ENCODE measurements around the gene UBR3. TPM values are rescaled to one million over a fixed set of nuclear protein-coding genes. Genes with fewer than 3 reads are reported as not detected.

The UBR3 gene
- polyA plus RNA-seq, 1 donor from 2014 or later = 75.2 TPM

- H4K20me1 ChIP-seq (ENCODE audit: insufficient read depth) = no peaks in the 10 kb centered on the region
- no peak overlapping the region for H3K4me3 ChIP-seq (ENCODE audit: low read length)
- no peak overlapping the region for H2AFZ ChIP-seq (ENCODE audit: low read depth, low read length)
- H3F3A ChIP-seq (ENCODE audit: insufficient read depth, low read length, poor library complexity, severe bottlenecking) = no peaks in the 10 kb centered on the region
- no peak overlapping the region for H3K9ac ChIP-seq (ENCODE audit: low read length)
- no peaks in the 10 kb centered on the region for H3K36me3 ChIP-seq (ENCODE audit: insufficient read depth, low read length)
- no peak for TF ChIP-seq EZH2 (IDR thresholded peaks at IDR 0.05; ENCODE audit: borderline replicate concordance, insufficient read depth, low read length, poor library complexity, severe bottlenecking)
- no peak for TF ChIP-seq REST (IDR thresholded peaks at IDR 0.05; ENCODE audit: borderline replicate concordance)
- no peak for TF ChIP-seq RAD21 (conservative IDR thresholded peaks at IDR 0.05)
- no peak for TF ChIP-seq EP300 (conservative IDR thresholded peaks at IDR 0.05; ENCODE audit: poor library complexity, severe bottlenecking)
- TF ChIP-seq POLR2AphosphoS5 (IDR thresholded peaks at IDR 0.05) = no peak
- no peak for TF ChIP-seq TAF1 (IDR thresholded peaks at IDR 0.05; ENCODE audit: low read depth)
- no peak for TF ChIP-seq MXI1 (conservative IDR thresholded peaks at IDR 0.05; ENCODE audit: poor library complexity, severe bottlenecking)
- TF ChIP-seq SMC3 (conservative IDR thresholded peaks at IDR 0.05; ENCODE audit: poor library complexity) = no peak
- no peak for TF ChIP-seq CTCF (IDR thresholded peaks at IDR 0.05; ENCODE audit: poor library complexity, severe bottlenecking)
- no peaks in the 10 kb centered on the region for H3K9me3 ChIP-seq (ENCODE audit: low read length)
- H3K27ac ChIP-seq (ENCODE audit: low read length) = no peak overlapping the region
- no peaks in the 10 kb centered on the region for H3K27me3 ChIP-seq (ENCODE audit: insufficient read depth, low read depth, low read length)
- no peaks in the 10 kb centered on the region for H3K9me2 ChIP-seq (ENCODE audit: insufficient read depth, low read length)
- H3K79me2 ChIP-seq (replicated peaks; ENCODE audit: insufficient read depth, low read length) = peaks cover 22% of the 10 kb centered on the region
- H3K4me2 ChIP-seq (ENCODE audit: low read length) = no peak overlapping the region
These were observed 5.2 kb upstream of the UBR3 start for GRCh38 chr2:169822036-169822435.

GRCh38 chr2:169822785-169823392 is 4.4 kb upstream of the UBR3 start:
- H2AFZ ChIP-seq (ENCODE audit: low read depth, low read length) = no peak overlapping the region
- no peaks in the 10 kb centered on the region for H3K27me3 ChIP-seq (ENCODE audit: insufficient read depth, low read depth, low read length)
- no peaks in the 10 kb centered on the region for H3F3A ChIP-seq (ENCODE audit: insufficient read depth, low read length, poor library complexity, severe bottlenecking)
- H3K79me2 ChIP-seq (replicated peaks; ENCODE audit: insufficient read depth, low read length) = peaks cover 22% of the 10 kb centered on the region
- no peaks in the 10 kb centered on the region for H3K9me3 ChIP-seq (ENCODE audit: low read length)
- H3K4me2 ChIP-seq (ENCODE audit: low read length) = no peak overlapping the region
- no peaks in the 10 kb centered on the region for H4K20me1 ChIP-seq (ENCODE audit: insufficient read depth)
- no peak overlapping the region for H3K27ac ChIP-seq (ENCODE audit: low read length)
- H3K36me3 ChIP-seq (ENCODE audit: insufficient read depth, low read length) = no peaks in the 10 kb centered on the region
- H3K4me3 ChIP-seq (ENCODE audit: low read length) = no peak overlapping the region
- TF ChIP-seq SMC3 (conservative IDR thresholded peaks at IDR 0.05; ENCODE audit: poor library complexity) (no peak), MXI1 (conservative IDR thresholded peaks at IDR 0.05; ENCODE audit: poor library complexity, severe bottlenecking) (no peak), EP300 (conservative IDR thresholded peaks at IDR 0.05; ENCODE audit: poor library complexity, severe bottlenecking) (no peak), POLR2AphosphoS5 (IDR thresholded peaks at IDR 0.05) (no peak), TAF1 (IDR thresholded peaks at IDR 0.05; ENCODE audit: low read depth) (no peak), CTCF (IDR thresholded peaks at IDR 0.05; ENCODE audit: poor library complexity, severe bottlenecking) (no peak), RAD21 (conservative IDR thresholded peaks at IDR 0.05) (no peak), EZH2 (IDR thresholded peaks at IDR 0.05; ENCODE audit: borderline replicate concordance, insufficient read depth, low read length, poor library complexity, severe bottlenecking) (no peak), REST (IDR thresholded peaks at IDR 0.05; ENCODE audit: borderline replicate concordance) (no peak)
- no peak overlapping the region for H3K9ac ChIP-seq (ENCODE audit: low read length)
- H3K9me2 ChIP-seq (ENCODE audit: insufficient read depth, low read length) = no peaks in the 10 kb centered on the region
